ENCODE results near the gene UBR1. TPM values are rescaled to one million over a fixed set of nuclear protein-coding genes. Genes with fewer than 3 reads are reported as not detected.

UBR1 gene
- total and polyA plus RNA-seq, 8 donors = 4.6 to 19.8 (median 14.4) TPM

GRCh38 chr15:43091859-43092258 is 14.0 kb downstream of the UBR1 start:
- no peaks in the 10 kb centered on the region for H3K9me3 ChIP-seq
- no peaks in the 10 kb centered on the region for H3K36me3 ChIP-seq
- 94 to 95% methylated on average over 4 of the region's 4 CpGs for WGBS, 2 donors
- H3K4me1 ChIP-seq = peaks cover 0 to 14% (median 3%) of the 10 kb centered on the region in 3 donors
- FAIRE-seq (no peak), DNase-seq (no peak), ATAC-seq (no peak)
- intact Hi-C loops (cut with DNase I) = no loop called here
- H3K27me3 ChIP-seq = no peaks in the 10 kb centered on the region
- no peak for TF ChIP-seq CTCF (IDR thresholded peaks at IDR 0.05)
- no peak overlapping the region for H3K27ac ChIP-seq
- no peak overlapping the region for H3K4me3 ChIP-seq

- no peaks in the 10 kb centered on the region for H3K9me3 ChIP-seq
- H3K27me3 ChIP-seq = no peaks in the 10 kb centered on the region
- H3K36me3 ChIP-seq = peaks cover 0 to 17% (median 3%) of the 10 kb centered on the region in 3 donors
- ATAC-seq (no peak), DNase-seq (no peak), FAIRE-seq (no peak)
- peaks cover 0 to 4% (median 0%) of the 10 kb centered on the region in 3 donors for H3K4me1 ChIP-seq
- H3K4me3 ChIP-seq = no peak overlapping the region
- no peak for TF ChIP-seq CTCF (IDR thresholded peaks at IDR 0.05)
- WGBS, 2 donors = 79 to 90% methylated on average over 1 of the region's 1 CpG
- no peak overlapping the region for H3K27ac ChIP-seq
- intact Hi-C loops (cut with DNase I) = no loop called here
Measured at GRCh38 chr15:43086551-43086950, 19.3 kb downstream of the UBR1 start.

DNA sequence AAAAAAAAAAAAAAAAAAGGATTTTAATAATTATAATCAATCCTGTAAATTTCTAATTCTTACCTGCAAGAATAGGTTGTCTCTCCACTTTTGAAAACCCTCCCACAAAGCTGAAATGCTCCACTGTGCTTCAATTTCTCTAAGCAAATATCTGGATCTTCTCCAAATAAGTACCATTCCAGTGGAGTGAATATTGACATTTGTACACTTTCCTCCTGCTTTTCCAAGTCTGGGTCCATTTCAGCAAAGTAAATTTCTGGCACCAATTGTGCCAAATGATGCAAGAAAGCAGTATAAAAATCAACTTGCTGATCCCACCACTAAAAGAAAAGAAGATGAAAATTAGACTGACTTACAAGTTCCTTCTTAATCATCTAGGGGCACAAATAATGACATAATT is 19.9 kb downstream of the UBR1 start:
- no peaks in the 10 kb centered on the region for H3K9me3 ChIP-seq
- ATAC-seq (peak in 2 of 4 donors; percentile 39 to 47), DNase-seq (no peak), FAIRE-seq (no peak)
- H3K27ac ChIP-seq = no peak overlapping the region
- peaks cover 0 to 23% (median 3%) of the 10 kb centered on the region in 3 donors for H3K36me3 ChIP-seq
- no peak for TF ChIP-seq CTCF (IDR thresholded peaks at IDR 0.05)
- intact Hi-C loops (cut with DNase I) = no loop called here
- no peak overlapping the region for H3K4me3 ChIP-seq
- no peaks in the 10 kb centered on the region for H3K27me3 ChIP-seq
- peaks cover 0 to 4% (median 0%) of the 10 kb centered on the region in 3 donors for H3K4me1 ChIP-seq

DNA sequence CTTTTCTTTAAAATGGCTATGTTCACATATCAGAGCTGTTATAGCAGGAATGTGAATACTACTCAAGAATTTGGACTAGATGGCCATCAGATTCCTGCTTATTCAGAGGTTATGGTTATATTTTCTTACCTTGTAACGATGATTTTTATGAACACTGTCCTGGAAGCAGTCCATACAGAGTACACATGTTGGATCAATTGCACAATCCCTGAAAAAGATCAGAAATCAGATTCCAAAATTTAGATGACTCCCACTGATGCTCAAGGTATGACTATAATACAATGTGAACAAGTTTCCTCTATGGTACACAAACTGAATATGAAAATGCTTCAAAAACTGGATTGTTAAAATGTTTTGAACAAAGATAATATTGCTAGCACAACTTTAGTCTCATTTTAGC is 23.3 kb downstream of the UBR1 start:
- Histone ChIP-seq H3K27ac (no peak overlapping the region), H3K27me3 (no peaks in the 10 kb centered on the region), H3K9me3 (no peaks in the 10 kb centered on the region), H3K4me3 (no peak overlapping the region), H3K36me3 (peaks cover 0 to 26% (median 3%) of the 10 kb centered on the region in 3 donors), H3K4me1 (peaks cover 0 to 4% (median 0%) of the 10 kb centered on the region in 3 donors)
- no peak for FAIRE-seq
- TF ChIP-seq CTCF (IDR thresholded peaks at IDR 0.05) = no peak
- 91 to 93% methylated on average over 1 of the region's 1 CpG for whole genome bisulfite sequencing, 2 donors
- no peak for ATAC-seq
- intact Hi-C loops (cut with DNase I) = no loop called here
- no peak for DNase-seq

DNA sequence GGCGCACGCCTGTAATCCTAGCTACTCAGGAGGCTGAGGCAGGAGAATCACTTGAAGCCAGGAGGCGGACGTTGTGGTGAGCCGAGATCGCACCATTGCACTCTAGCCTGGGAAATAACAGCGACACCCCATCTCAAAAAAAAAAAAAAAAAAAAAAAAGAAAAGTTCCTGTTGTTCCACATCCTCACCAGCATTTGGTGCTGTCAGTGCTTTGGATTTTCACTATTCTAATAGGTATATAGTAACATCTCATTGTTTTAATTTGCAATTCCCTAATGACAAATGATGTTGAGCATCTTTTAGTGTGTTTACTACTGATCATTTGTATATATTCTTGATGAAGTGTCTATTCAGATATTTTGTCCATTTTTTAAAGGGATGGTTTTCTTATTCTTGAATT is 24.6 kb downstream of the UBR1 start:
- ATAC-seq (no peak), DNase-seq (no peak), FAIRE-seq (no peak)
- 99% methylated on average over 6 to 7 of the region's 7 CpGs for WGBS, 2 donors
- H3K9me3 ChIP-seq = no peaks in the 10 kb centered on the region
- no peak overlapping the region for H3K27ac ChIP-seq
- intact Hi-C loops (cut with DNase I) = no loop called here
- no peak for TF ChIP-seq CTCF (IDR thresholded peaks at IDR 0.05)
- H3K4me1 ChIP-seq = peaks cover 0 to 3% (median 0%) of the 10 kb centered on the region in 3 donors
- peaks cover 0 to 26% (median 3%) of the 10 kb centered on the region in 3 donors for H3K36me3 ChIP-seq
- H3K4me3 ChIP-seq = no peak overlapping the region
- H3K27me3 ChIP-seq = no peaks in the 10 kb centered on the region
